ENCODE measurements around the gene TRIM38.

The TRIM38 gene

GRCh38 chr6:25962149-25963127 is at the start of gene TRIM38:
Gene TRIM38 (plus strand): TSS chr6:25962802. CDS start chr6:25966523, 3,721 bp downstream.
- no peak for TF ChIP-seq CTCF (IDR thresholded peaks at IDR 0.05)
- peak; percentile 88 to 89 for DNase-seq
- Histone ChIP-seq H3K36me3 (peaks cover 7 to 19% (median 12%) of the 10 kb centered on the region in 3 donors), H3K4me3 (peak within 1 kb of the TSS; percentile 61 to 73), H3K27me3 (no peaks in the 10 kb centered on the region), H3K27ac (peak within 1 kb of the TSS; percentile 93 to 95), H3K4me1 (peaks cover 0 to 52% (median 43%) of the 10 kb centered on the region in 4 donors), H3K9me3 (peaks cover 0 to 3% (median 0%) of the 10 kb centered on the region in 3 donors)
- intact Hi-C loops (cut with DNase I; ENCODE audit: low total_unique reads): no loop called here

GRCh38 chr6:25913741-25914140 is 48.9 kb upstream of the TRIM38 start:
- no peak for DNase-seq
- Histone ChIP-seq H3K27ac (no peak overlapping the region), H3K9me3 (no peaks in the 10 kb centered on the region), H3K27me3 (no peaks in the 10 kb centered on the region), H3K36me3 (no peaks in the 10 kb centered on the region), H3K4me3 (no peak overlapping the region), H3K4me1 (no peaks in the 10 kb centered on the region)
- TF ChIP-seq CTCF (IDR thresholded peaks at IDR 0.05): no peak
- intact Hi-C loops (cut with DNase I; ENCODE audit: low total_unique reads): no loop called here

GRCh38 chr6:25916330-25916729 is 46.3 kb upstream of the TRIM38 start:
- Histone ChIP-seq H3K36me3 (no peaks in the 10 kb centered on the region), H3K9me3 (no peaks in the 10 kb centered on the region), H3K4me1 (no peaks in the 10 kb centered on the region), H3K27me3 (no peaks in the 10 kb centered on the region), H3K27ac (no peak overlapping the region), H3K4me3 (no peak overlapping the region)
- intact Hi-C loops (cut with DNase I; ENCODE audit: low total_unique reads): no loop called here
- no peak for TF ChIP-seq CTCF (IDR thresholded peaks at IDR 0.05)
- no peak for DNase-seq

- Histone ChIP-seq H3K27ac (no peak overlapping the region), H3K36me3 (no peaks in the 10 kb centered on the region), H3K4me1 (no peaks in the 10 kb centered on the region), H3K27me3 (no peaks in the 10 kb centered on the region), H3K9me3 (no peaks in the 10 kb centered on the region), H3K4me3 (no peak overlapping the region)
- TF ChIP-seq CTCF (IDR thresholded peaks at IDR 0.05): no peak
- intact Hi-C loops (cut with DNase I; ENCODE audit: low total_unique reads): no loop called here
- no peak for DNase-seq
Measured at GRCh38 chr6:25916789-25917490, 45.7 kb upstream of the TRIM38 start.

GRCh38 chr6:25918083-25918683 is 44.4 kb upstream of the TRIM38 start:
- Histone ChIP-seq H3K9me3 (no peaks in the 10 kb centered on the region), H3K4me1 (peaks cover 0 to 5% (median 0%) of the 10 kb centered on the region in 4 donors), H3K36me3 (no peaks in the 10 kb centered on the region), H3K4me3 (no peak overlapping the region), H3K27me3 (no peaks in the 10 kb centered on the region), H3K27ac (no peak overlapping the region)
- no peak for DNase-seq
- TF ChIP-seq CTCF (IDR thresholded peaks at IDR 0.05): no peak
- intact Hi-C loops (cut with DNase I; ENCODE audit: low total_unique reads): no loop called here
